H9 (cell line): ENCODE data around the gene MORN5. TPM values are rescaled to one million over a fixed set of nuclear protein-coding genes. Genes with fewer than 3 reads are reported as not detected.

Source experiments
- DNase-seq: peaks from one replicate; pipeline ENCODE4 v3.0.0-alpha.2; 2017
- H2AFZ ChIP-seq: one replicate; pipeline ENCODE4 v1.6.1; 2013; ENCODE audit warnings: mild to moderate bottlenecking, low read length, control low read depth, moderate library complexity
- H2AK5ac ChIP-seq: 2 replicates; pipeline ENCODE4 v1.6.1; 2013; ENCODE audit warnings: low read length, control low read depth, mixed read lengths; ENCODE audit not compliant: insufficient read length
- H2BK120ac ChIP-seq: one replicate; pipeline ENCODE4 v1.6.1; 2013; ENCODE audit warnings: low read depth, mild to moderate bottlenecking, low read length, control low read depth, inconsistent platforms; ENCODE audit not compliant: poor library complexity, severe bottlenecking
- H2BK12ac ChIP-seq: 2 replicates; pipeline ENCODE4 v1.6.1; 2013; ENCODE audit warnings: low read length, control low read depth, mixed read lengths, low read depth; ENCODE audit not compliant: insufficient read length
- H2BK15ac ChIP-seq: 2 replicates; pipeline ENCODE4 v1.6.1; 2013; ENCODE audit warnings: low read depth, low read length, control low read depth
- H2BK20ac ChIP-seq: one replicate; pipeline ENCODE4 v1.6.1; 2013; ENCODE audit warnings: low read depth, mild to moderate bottlenecking, low read length, control low read depth, inconsistent platforms; ENCODE audit not compliant: poor library complexity, severe bottlenecking
- H2BK5ac ChIP-seq: 2 replicates; pipeline ENCODE4 v1.6.1; 2013; ENCODE audit warnings: low read length, control low read depth, mixed read lengths; ENCODE audit not compliant: insufficient read length
- H3K14ac ChIP-seq: 2 replicates; pipeline ENCODE4 v1.6.1; 2013; ENCODE audit warnings: low read length, control low read depth; ENCODE audit not compliant: insufficient read depth
- H3K18ac ChIP-seq: 2 replicates; pipeline ENCODE4 v1.6.1; 2013; ENCODE audit warnings: low read depth, mild to moderate bottlenecking, mixed read lengths, low read length, control low read depth; ENCODE audit not compliant: insufficient read length
- H3K23ac ChIP-seq: 2 replicates; pipeline ENCODE4 v1.6.1; 2013; ENCODE audit warnings: low read length, control low read depth, mixed read lengths, low read depth; ENCODE audit not compliant: insufficient read length
- H3K23me2 ChIP-seq: 2 replicates; pipeline ENCODE4 v1.6.1; 2013; ENCODE audit warnings: low read depth, mild to moderate bottlenecking, mixed read lengths, low read length, control low read depth; ENCODE audit not compliant: insufficient read length, poor library complexity, severe bottlenecking
- H3K27ac ChIP-seq: 2 replicates; pipeline ENCODE4 v1.5.1; 2013; ENCODE audit warnings: low read length, control low read depth, mixed read lengths, low read depth; ENCODE audit not compliant: insufficient read length
- H3K27me3 ChIP-seq: 2 replicates; pipeline ENCODE4 v1.6.1; 2013; ENCODE audit warnings: low read length, control low read depth, inconsistent platforms; ENCODE audit not compliant: insufficient read depth
- H3K4ac ChIP-seq: 2 replicates; pipeline ENCODE4 v1.6.1; 2013; ENCODE audit warnings: low read depth, mild to moderate bottlenecking, control low read depth, inconsistent platforms, low read length, moderate library complexity
- H3K4me1 ChIP-seq: 2 replicates; pipeline ENCODE4 v1.6.1; 2013; ENCODE audit warnings: low read length, control low read depth, inconsistent platforms; ENCODE audit not compliant: insufficient read depth
- H3K4me2 ChIP-seq: 2 replicates; pipeline ENCODE4 v1.6.1; 2013; ENCODE audit warnings: low read length, control low read depth, mixed read lengths; ENCODE audit not compliant: insufficient read length, insufficient read depth
- H3K56ac ChIP-seq: 2 replicates; pipeline ENCODE4 v1.6.1; 2013; ENCODE audit warnings: low read depth, mild to moderate bottlenecking, mixed read lengths, low read length, control low read depth; ENCODE audit not compliant: insufficient read length
- H3K79me1 ChIP-seq: 2 replicates; pipeline ENCODE4 v1.6.1; 2013; ENCODE audit warnings: low read depth, mild to moderate bottlenecking, moderate library complexity, low read length, control low read depth, inconsistent platforms; ENCODE audit not compliant: insufficient read depth, poor library complexity, severe bottlenecking
- H3K79me2 ChIP-seq: 2 replicates; pipeline ENCODE4 v1.6.1; 2013; ENCODE audit warnings: low read length, control low read depth, inconsistent platforms; ENCODE audit not compliant: insufficient read depth
- H3K9ac ChIP-seq: 2 replicates; pipeline ENCODE4 v1.6.1; 2013; ENCODE audit warnings: low read length, control low read depth, mixed read lengths; ENCODE audit not compliant: insufficient read length; ENCODE audit errors: extremely low read depth
- H3K9me3 ChIP-seq: one replicate; pipeline ENCODE4 v1.6.1; 2013; ENCODE audit warnings: low read depth, low read length, inconsistent platforms; ENCODE audit not compliant: control insufficient read depth
- H3T11ph ChIP-seq: one replicate; pipeline ENCODE4 v1.6.1; 2013; ENCODE audit warnings: mild to moderate bottlenecking, low read length, control low read depth, inconsistent platforms
- H4K20me1 ChIP-seq: one replicate; pipeline ENCODE4 v1.6.1; 2013; ENCODE audit not compliant: control insufficient read depth, insufficient read length, insufficient read depth
- H4K5ac ChIP-seq: 2 replicates; pipeline ENCODE4 v1.6.1; 2013; ENCODE audit warnings: low read depth, mild to moderate bottlenecking, mixed read lengths, low read length, control low read depth; ENCODE audit not compliant: insufficient read length
- H4K8ac ChIP-seq: replicated peaks from 2 replicates; pipeline ENCODE4 v1.6.1; 2013; ENCODE audit warnings: low read length, control low read depth, mixed read lengths, low read depth; ENCODE audit not compliant: insufficient read length
- H4K91ac ChIP-seq: 2 replicates; pipeline ENCODE4 v1.6.1; 2013; ENCODE audit warnings: low read depth, mild to moderate bottlenecking, moderate library complexity, mixed read lengths, low read length, control low read depth; ENCODE audit not compliant: insufficient read length
- H3K27ac Mint-ChIP-seq, 3 experiments: 2 replicates in 2 of 3; 3 replicates in 1 of 3; pipeline ENCODE4 v1.8.0; 2020 to 2021; ENCODE audit warnings: mixed read lengths in 3 of 3, mild to moderate bottlenecking in 1 of 3, moderate library complexity in 1 of 3
- H3K27me3 Mint-ChIP-seq: 2 replicates; pipeline ENCODE4 v1.8.0; 2021; ENCODE audit warnings: low read depth, mild to moderate bottlenecking, moderate library complexity, mixed read lengths
- H3K36me3 Mint-ChIP-seq, 3 experiments: 2 replicates in 2 of 3; 3 replicates in 1 of 3; pipeline ENCODE4 v1.8.0; 2020 to 2021; ENCODE audit warnings: low read depth in 3 of 3, mixed read lengths in 3 of 3; ENCODE audit not compliant: insufficient read depth in 1 of 3
- H3K4me1 Mint-ChIP-seq, 2 experiments: 2 replicates each; pipeline ENCODE4 v1.8.0; 2020; ENCODE audit warnings: mixed read lengths in 2 of 2
- H3K4me3 Mint-ChIP-seq, 2 experiments: 2 replicates in 1 of 2; 3 replicates in 1 of 2; pipeline ENCODE4 v1.8.0; 2020 to 2021; ENCODE audit warnings: mild to moderate bottlenecking in 2 of 2, mixed read lengths in 2 of 2, moderate library complexity in 1 of 2
- H3K9me3 Mint-ChIP-seq, 2 experiments: 2 replicates in 1 of 2; 3 replicates in 1 of 2; pipeline ENCODE4 v1.8.0; 2020; ENCODE audit warnings: mild to moderate bottlenecking in 2 of 2, mixed read lengths in 2 of 2, moderate library complexity in 1 of 2
- WGBS: extraction: QIAGEN DNeasy Blood & Tissue Kit; methylation state at CpG from one replicate; pipeline ENCODE4 v1.1.7; 2013; ENCODE audit warnings: missing lambda C conversion rate, low lambda C conversion rate, mixed read lengths; ENCODE audit not compliant: insufficient read length; ENCODE audit errors: extremely low coverage; 5-methylcytosine and 5-hydroxymethylcytosine counted together
- total RNA-seq: library from RNA; stranded (reverse); gene quantifications from 2 replicates; pipeline ENCODE4 v1.2.1, GENCODE V29; 2021
- TF ChIP-seq, protein P1 (sequence below): fragments of 200-600 bp; sonication (generic); conservative IDR thresholded peaks from 3 replicates; pipeline ENCODE4 v1.8.0; 2021; ENCODE audit warnings: antibody characterized with exemption, mild to moderate bottlenecking

MORN5 gene
- total RNA-seq, 1 experiment from 2014 or later: not detected

GRCh38 chr9:122119166-122119521 lies 40.6 kb upstream of the MORN5 start:
- peak overlapping the region in 1 of 3 experiments; percentile 45; a peak in 2 of 7 replicates for H3K27ac Mint-ChIP-seq
- no peaks in the 10 kb centered on the region for H3K9me3 ChIP-seq
- H3K18ac ChIP-seq: no peak overlapping the region
- H3K14ac ChIP-seq: no peak overlapping the region
- no peak overlapping the region for H3K27ac ChIP-seq
- WGBS: no CpG with 5 or more reads among the region's 13 CpGs
- H3K4me1 Mint-ChIP-seq: peaks cover 24% of the 10 kb centered on the region in 2 experiments
- H3K4me1 ChIP-seq: peaks cover 5% of the 10 kb centered on the region; the same call in 1 of the 2 replicates
- H2AK5ac ChIP-seq: no peak overlapping the region
- DNase-seq: no peak
- H2BK12ac ChIP-seq: no peak overlapping the region
- no peak overlapping the region for H2BK5ac ChIP-seq
- no peaks in the 10 kb centered on the region for H3K79me2 ChIP-seq
- H3K56ac ChIP-seq: no peak overlapping the region
- H3K4me3 Mint-ChIP-seq: no peak overlapping the region
- H3K27me3 ChIP-seq: no peaks in the 10 kb centered on the region
- H2BK15ac ChIP-seq: no peak overlapping the region
- H2AFZ ChIP-seq: no peak overlapping the region
- no peak overlapping the region for H3K4me2 ChIP-seq
- H4K8ac ChIP-seq: no peak overlapping the region
- no peak overlapping the region for H3K23ac ChIP-seq
- H3K36me3 Mint-ChIP-seq: no peaks in the 10 kb centered on the region
- no peak overlapping the region for H3K4ac ChIP-seq
- H4K5ac ChIP-seq: no peak overlapping the region
- H3T11ph ChIP-seq: no peak overlapping the region
- TF ChIP-seq, protein P1, sequence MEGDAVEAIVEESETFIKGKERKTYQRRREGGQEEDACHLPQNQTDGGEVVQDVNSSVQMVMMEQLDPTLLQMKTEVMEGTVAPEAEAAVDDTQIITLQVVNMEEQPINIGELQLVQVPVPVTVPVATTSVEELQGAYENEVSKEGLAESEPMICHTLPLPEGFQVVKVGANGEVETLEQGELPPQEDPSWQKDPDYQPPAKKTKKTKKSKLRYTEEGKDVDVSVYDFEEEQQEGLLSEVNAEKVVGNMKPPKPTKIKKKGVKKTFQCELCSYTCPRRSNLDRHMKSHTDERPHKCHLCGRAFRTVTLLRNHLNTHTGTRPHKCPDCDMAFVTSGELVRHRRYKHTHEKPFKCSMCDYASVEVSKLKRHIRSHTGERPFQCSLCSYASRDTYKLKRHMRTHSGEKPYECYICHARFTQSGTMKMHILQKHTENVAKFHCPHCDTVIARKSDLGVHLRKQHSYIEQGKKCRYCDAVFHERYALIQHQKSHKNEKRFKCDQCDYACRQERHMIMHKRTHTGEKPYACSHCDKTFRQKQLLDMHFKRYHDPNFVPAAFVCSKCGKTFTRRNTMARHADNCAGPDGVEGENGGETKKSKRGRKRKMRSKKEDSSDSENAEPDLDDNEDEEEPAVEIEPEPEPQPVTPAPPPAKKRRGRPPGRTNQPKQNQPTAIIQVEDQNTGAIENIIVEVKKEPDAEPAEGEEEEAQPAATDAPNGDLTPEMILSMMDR: no peak
- H2BK120ac ChIP-seq: no peak overlapping the region
- no peak overlapping the region for H4K91ac ChIP-seq
- no peaks in the 10 kb centered on the region for H3K23me2 ChIP-seq
- H3K79me1 ChIP-seq: no peaks in the 10 kb centered on the region
- H3K27me3 Mint-ChIP-seq: no peaks in the 10 kb centered on the region; the same call in 1 of the 2 replicates
- no peak overlapping the region for H3K9ac ChIP-seq
- H4K20me1 ChIP-seq: no peaks in the 10 kb centered on the region
- no peaks in the 10 kb centered on the region for H3K9me3 Mint-ChIP-seq
- H2BK20ac ChIP-seq: no peak overlapping the region
